GM10266 (cell line): ENCODE data around the gene MOV10L1.

ENCODE experiments used
- DNase-seq: peaks from one replicate; pipeline ENCODE4 v3.0.0; 2012; ENCODE audit errors: extremely low spot score
- TF ChIP-seq, protein P1 (sequence below): IDR thresholded peaks from 2 replicates; pipeline ENCODE4 v1.5.1; 2012; ENCODE audit warnings: mild to moderate bottlenecking, low read depth; ENCODE audit not compliant: control insufficient read depth, insufficient read depth; ENCODE audit errors: missing control alignments

MOV10L1 gene

DNA sequence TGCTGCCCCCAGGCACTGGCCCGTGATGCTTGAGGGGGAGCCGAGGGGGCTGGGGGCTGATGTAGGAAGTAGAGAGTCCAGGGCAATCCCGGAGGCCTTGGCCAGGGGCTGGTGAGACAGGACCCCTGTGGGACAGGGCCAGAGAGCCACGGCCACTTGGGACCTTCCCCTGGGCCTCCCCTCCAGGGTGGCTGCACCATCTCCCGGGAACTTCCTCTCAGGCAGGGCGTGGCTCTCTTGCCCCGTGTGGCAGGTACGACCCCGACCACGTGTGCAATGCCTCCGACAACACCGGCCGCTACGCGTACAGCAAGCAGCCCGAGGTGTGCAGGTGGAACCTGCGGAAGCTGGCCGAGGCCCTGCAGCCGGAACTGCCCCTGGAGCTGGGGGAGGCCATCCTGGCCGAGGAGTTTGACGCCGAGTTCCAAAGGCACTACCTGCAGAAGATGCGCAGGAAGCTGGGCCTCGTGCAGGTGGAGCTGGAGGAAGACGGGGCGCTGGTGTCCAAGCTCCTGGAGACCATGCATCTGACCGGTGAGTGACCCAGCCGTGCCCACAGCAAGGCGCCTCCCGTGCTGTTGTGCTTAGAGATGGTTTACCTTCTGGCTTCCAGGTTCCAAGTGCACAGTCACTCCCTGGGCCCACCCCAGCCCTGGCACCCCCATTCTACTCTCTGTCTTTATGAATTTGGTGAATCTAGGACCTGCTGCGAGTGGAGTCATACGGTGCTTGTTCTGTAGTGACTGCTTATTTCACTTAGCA is 120.8 kb downstream of the MOV10L1 start:
- TF ChIP-seq, protein P1, sequence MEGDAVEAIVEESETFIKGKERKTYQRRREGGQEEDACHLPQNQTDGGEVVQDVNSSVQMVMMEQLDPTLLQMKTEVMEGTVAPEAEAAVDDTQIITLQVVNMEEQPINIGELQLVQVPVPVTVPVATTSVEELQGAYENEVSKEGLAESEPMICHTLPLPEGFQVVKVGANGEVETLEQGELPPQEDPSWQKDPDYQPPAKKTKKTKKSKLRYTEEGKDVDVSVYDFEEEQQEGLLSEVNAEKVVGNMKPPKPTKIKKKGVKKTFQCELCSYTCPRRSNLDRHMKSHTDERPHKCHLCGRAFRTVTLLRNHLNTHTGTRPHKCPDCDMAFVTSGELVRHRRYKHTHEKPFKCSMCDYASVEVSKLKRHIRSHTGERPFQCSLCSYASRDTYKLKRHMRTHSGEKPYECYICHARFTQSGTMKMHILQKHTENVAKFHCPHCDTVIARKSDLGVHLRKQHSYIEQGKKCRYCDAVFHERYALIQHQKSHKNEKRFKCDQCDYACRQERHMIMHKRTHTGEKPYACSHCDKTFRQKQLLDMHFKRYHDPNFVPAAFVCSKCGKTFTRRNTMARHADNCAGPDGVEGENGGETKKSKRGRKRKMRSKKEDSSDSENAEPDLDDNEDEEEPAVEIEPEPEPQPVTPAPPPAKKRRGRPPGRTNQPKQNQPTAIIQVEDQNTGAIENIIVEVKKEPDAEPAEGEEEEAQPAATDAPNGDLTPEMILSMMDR, result no peak
- no peak for DNase-seq

DNA sequence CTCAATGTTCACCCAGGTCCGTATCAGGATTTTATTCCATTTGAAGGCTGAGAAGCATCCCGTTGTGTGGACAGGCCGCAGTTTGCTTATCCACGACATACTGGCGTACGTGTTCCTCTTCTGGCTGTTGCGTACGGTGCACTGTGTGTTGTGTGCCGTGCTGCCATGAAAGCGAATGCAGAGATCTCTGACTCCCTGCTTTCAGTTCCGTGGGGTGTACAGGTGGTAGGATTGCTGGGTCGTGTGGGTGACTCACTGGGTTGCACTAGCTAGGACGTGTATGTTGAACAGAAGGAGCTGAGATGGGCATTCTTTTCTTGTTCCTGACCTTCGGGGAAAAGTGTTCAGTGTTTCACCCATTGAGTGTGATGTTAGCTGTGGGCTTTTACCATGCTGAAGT is 121.3 kb downstream of the MOV10L1 start:
- no peak for DNase-seq
- TF ChIP-seq, protein P1, result no peak
